HCT116 (cell line): ENCODE results near the gene C1orf105.

Source experiments
- EZH2 ChIP-seq: fragments of 200-600 bp; sonication (generic); IDR thresholded peaks from 2 replicates; pipeline ENCODE4 v1.6.1; 2017; ENCODE audit warnings: antibody characterized with exemption, mixed run types
- JUND ChIP-seq: IDR thresholded peaks from 2 replicates; pipeline ENCODE4 v1.6.1; 2012
- POLR2A ChIP-seq: IDR thresholded peaks from 2 replicates; pipeline ENCODE4 v1.7.0; 2011; ENCODE audit warnings: borderline replicate concordance; ENCODE audit not compliant: insufficient read depth, insufficient read length; ENCODE audit errors: extremely low read depth
- POLR2AphosphoS5 ChIP-seq: IDR thresholded peaks from 2 replicates; pipeline ENCODE4 v1.6.1; 2011; ENCODE audit warnings: mild to moderate bottlenecking, low read depth, low read length, moderate library complexity
- SP1 ChIP-seq: IDR thresholded peaks from 2 replicates; pipeline ENCODE4 v1.6.1; 2012; ENCODE audit warnings: low read depth
- SRF ChIP-seq: IDR thresholded peaks from 2 replicates; pipeline ENCODE4 v1.6.1; 2012; ENCODE audit warnings: low read depth
- TCF7L2 ChIP-seq: IDR thresholded peaks from 2 replicates; pipeline ENCODE4 v1.7.0; 2011; ENCODE audit warnings: borderline replicate concordance, inconsistent platforms; ENCODE audit not compliant: insufficient read depth, insufficient read length; ENCODE audit errors: extremely low read depth
- YY1 ChIP-seq: IDR thresholded peaks from 2 replicates; pipeline ENCODE4 v1.6.1; 2011; ENCODE audit warnings: low read length, low read depth, moderate library complexity, mild to moderate bottlenecking; ENCODE audit not compliant: insufficient replicate concordance; ENCODE audit errors: extremely low read depth
- ZNF274 ChIP-seq: fragments of 200-500 bp; sonication (Bioruptor generic); IDR thresholded peaks from 2 replicates; pipeline ENCODE4 v1.6.1; 2014; ENCODE audit warnings: mild to moderate bottlenecking, low read depth, low read length, inconsistent platforms
- TF ChIP-seq, protein P1 (sequence below), 3 experiments: fragments of 200-600 bp in 1 of 3; sonication (generic) in 1 of 3; IDR thresholded peaks in 2 of 3; conservative IDR thresholded peaks in 1 of 3; 2 replicates each; pipeline ENCODE4 v1.5.1; 2012 to 2017; ENCODE audit warnings: low read depth in 2 of 3, low read length in 2 of 3, antibody characterized with exemption in 1 of 3, borderline replicate concordance in 1 of 3, control low read depth in 1 of 3, mild to moderate bottlenecking in 1 of 3, mixed read lengths in 1 of 3, mixed run types in 1 of 3, moderate library complexity in 1 of 3; ENCODE audit not compliant: insufficient read depth in 1 of 3
- TF ChIP-seq, protein P2 (sequence below): IDR thresholded peaks from 2 replicates; pipeline ENCODE4 v1.6.1; 2012
- TF ChIP-seq, protein P3 (sequence below): IDR thresholded peaks from 2 replicates; pipeline ENCODE4 v1.6.1; 2011; ENCODE audit warnings: mild to moderate bottlenecking, low read length, moderate library complexity; ENCODE audit not compliant: insufficient replicate concordance; ENCODE audit errors: extremely low read depth
- TF ChIP-seq, protein P4 (sequence below): IDR thresholded peaks from 2 replicates; pipeline ENCODE4 v1.6.1; 2012

DNA sequence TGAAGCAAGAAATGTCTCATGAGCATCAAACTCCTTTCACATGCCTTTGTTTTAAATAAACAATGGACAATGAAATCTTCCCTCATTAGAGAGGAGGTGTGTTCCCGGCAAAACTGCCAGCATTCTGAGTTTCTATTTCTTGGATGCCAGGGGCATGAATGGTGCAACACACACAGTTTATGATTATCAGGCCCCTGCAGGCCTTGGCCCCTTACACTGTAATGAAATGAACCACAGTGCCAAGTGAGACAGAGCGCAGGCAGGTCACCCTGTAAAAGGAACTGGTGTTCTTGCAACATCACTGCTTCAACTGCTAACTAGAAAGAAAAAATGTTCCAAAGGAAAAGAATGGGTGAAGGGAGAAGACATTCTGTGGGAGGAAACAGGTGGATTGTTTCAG lies 27.2 kb downstream of the C1orf105 start:
- TF ChIP-seq, protein P1, sequence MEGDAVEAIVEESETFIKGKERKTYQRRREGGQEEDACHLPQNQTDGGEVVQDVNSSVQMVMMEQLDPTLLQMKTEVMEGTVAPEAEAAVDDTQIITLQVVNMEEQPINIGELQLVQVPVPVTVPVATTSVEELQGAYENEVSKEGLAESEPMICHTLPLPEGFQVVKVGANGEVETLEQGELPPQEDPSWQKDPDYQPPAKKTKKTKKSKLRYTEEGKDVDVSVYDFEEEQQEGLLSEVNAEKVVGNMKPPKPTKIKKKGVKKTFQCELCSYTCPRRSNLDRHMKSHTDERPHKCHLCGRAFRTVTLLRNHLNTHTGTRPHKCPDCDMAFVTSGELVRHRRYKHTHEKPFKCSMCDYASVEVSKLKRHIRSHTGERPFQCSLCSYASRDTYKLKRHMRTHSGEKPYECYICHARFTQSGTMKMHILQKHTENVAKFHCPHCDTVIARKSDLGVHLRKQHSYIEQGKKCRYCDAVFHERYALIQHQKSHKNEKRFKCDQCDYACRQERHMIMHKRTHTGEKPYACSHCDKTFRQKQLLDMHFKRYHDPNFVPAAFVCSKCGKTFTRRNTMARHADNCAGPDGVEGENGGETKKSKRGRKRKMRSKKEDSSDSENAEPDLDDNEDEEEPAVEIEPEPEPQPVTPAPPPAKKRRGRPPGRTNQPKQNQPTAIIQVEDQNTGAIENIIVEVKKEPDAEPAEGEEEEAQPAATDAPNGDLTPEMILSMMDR (IDR thresholded peaks at IDR 0.05 in 2 of 3, conservative IDR thresholded peaks at IDR 0.05 in 1 of 3; ENCODE audit: borderline replicate concordance in 1 of 3, insufficient read depth in 1 of 3, low read depth in 2 of 3, low read length in 2 of 3), result no peak
- TF ChIP-seq EZH2 (no peak), SRF (no peak), YY1 (no peak), JUND (no peak), POLR2AphosphoS5 (no peak), POLR2A (no peak), TCF7L2 (no peak), SP1 (no peak), ZNF274 (no peak)
- TF ChIP-seq, protein P2, sequence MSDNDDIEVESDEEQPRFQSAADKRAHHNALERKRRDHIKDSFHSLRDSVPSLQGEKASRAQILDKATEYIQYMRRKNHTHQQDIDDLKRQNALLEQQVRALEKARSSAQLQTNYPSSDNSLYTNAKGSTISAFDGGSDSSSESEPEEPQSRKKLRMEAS, result no peak
- TF ChIP-seq, protein P3, sequence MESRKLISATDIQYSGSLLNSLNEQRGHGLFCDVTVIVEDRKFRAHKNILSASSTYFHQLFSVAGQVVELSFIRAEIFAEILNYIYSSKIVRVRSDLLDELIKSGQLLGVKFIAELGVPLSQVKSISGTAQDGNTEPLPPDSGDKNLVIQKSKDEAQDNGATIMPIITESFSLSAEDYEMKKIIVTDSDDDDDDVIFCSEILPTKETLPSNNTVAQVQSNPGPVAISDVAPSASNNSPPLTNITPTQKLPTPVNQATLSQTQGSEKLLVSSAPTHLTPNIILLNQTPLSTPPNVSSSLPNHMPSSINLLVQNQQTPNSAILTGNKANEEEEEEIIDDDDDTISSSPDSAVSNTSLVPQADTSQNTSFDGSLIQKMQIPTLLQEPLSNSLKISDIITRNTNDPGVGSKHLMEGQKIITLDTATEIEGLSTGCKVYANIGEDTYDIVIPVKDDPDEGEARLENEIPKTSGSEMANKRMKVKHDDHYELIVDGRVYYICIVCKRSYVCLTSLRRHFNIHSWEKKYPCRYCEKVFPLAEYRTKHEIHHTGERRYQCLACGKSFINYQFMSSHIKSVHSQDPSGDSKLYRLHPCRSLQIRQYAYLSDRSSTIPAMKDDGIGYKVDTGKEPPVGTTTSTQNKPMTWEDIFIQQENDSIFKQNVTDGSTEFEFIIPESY, result no peak
- TF ChIP-seq, protein P4, sequence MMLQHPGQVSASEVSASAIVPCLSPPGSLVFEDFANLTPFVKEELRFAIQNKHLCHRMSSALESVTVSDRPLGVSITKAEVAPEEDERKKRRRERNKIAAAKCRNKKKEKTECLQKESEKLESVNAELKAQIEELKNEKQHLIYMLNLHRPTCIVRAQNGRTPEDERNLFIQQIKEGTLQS, result no peak
